Fibroblast of upper back skin (primary cell): Measurements from ENCODE around the gene OTX1.
"Not testable (repeated sequence)": the region's sequence is repeated elsewhere in the genome, so short reads cannot be mapped to it uniquely, and the experiment has no call there.

Source experiments
- DNase-seq: peaks from one replicate; pipeline ENCODE4 v3.0.0-alpha.2; 2013

The OTX1 gene

DNA sequence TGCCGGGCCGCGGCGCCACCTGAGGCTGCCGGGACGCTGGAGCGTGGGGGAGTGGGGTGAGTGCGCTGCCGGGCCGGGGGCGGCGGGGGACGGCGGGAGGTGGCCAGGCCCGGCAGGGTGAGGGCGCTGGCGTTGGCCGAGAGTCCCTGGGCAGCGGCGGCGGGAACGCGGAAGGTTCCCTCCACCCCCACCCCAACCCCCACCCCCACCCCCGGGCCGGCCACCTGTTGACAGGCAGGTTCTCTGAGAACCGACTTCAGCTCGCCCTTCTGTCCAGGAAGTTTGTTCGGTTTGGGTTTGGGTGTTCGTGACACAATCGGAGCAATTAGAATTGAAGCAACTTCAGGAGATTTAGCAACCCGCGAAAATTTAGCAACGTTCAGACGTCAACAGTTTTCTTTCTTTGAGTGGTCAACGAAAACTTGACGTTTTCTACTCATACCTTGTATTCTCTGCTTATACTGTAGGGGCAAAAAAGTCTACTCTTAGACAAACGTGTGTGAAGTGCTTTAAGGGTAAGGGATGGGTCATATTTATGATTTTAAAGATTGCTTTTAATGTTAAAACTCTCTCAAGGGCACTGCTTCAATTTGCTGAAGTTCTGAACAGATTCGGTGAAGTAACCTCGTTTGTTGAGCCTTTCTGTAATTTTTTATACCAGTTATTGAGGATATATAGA, 9.3 kb downstream of the OTX1 start:
- no peak for DNase-seq

GRCh38 chr2:63060472-63060991, 9.9 kb downstream of the OTX1 start:
- no peak for DNase-seq

GRCh38 chr2:63064197-63064596, 13.6 kb downstream of the OTX1 start:
- DNase-seq = no peak

DNA sequence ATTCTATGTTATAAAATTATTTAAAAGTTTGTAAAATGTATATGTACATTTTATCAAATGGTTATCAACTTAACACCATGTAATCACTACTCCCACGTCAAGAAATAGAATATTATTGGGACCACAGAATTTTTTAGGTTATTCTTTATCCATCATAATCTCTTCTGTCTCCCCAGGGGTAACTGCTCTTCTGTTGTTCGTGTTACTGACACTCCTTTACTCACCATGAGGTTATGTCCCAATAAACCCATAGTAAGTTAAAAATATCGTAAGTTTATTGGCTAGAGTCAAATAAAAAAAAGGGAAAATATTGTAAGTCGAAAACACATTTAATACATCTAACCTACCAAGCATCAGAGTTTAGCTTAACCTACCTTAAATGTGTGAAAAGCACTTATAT, 14.0 kb downstream of the OTX1 start:
- no peak for DNase-seq

GRCh38 chr2:63066265-63066664, 15.6 kb downstream of the OTX1 start:
- DNase-seq = no peak

GRCh38 chr2:63066838-63067237, 16.2 kb downstream of the OTX1 start:
- DNase-seq = no peak

DNA sequence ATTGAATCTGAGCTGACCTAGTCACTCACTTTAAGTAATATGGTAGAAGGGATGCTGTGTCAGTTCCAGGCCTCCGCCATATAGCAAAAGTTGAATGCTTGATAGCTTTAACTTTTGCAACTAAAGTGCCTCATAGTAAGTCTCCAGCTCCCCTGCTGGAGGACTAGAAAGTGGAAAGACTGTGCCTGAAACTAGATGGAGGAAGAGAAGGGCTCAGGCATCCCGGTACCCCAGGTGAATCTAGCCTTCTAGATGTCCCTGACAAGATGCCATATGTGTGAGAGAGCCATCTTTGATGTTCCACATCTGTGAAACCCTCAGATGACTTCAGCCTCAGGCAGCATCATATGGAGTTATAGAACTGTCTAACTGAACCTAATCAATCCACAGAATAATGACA, 21.0 kb downstream of the OTX1 start:
- no peak for DNase-seq

GRCh38 chr2:63073994-63074393, 23.4 kb downstream of the OTX1 start:
- no peak for DNase-seq

GRCh38 chr2:63074399-63074798, 23.8 kb downstream of the OTX1 start:
- not testable (repeated sequence) for DNase-seq

DNA sequence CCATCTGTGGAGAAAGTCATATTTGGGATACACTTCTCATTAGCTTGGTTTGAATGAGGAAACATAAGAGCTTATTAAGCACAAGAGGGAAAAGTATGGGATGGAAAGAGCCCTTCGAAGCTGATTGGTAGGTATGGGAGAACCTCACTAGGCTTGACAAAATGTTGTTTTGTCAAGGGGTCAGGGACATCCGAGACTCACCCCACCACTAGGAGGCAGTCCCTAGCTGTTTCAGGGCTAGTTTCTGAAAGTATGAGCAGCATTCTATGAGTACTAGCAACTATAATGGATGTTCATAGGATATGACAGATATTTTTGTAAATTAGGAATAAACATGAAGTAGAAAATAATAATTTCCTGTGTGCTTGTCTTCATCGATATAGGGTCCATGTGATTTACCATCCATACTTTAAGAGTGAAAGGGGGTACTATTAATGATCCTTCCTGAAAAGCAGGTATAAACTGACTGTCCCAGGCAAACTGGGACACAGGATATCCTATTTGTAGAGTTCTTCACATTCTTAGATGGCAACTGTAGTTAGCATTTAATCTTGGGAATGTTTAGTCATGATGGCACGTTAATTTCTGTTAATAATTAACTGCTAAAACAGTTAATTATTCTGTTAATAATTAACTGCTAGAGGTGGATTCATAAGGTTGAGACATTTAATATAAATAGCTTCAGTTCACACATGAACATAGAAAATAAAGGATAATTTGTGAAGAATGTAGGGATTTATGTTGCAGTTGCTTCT, 28.4 kb downstream of the OTX1 start:
- DNase-seq = no peak

DNA sequence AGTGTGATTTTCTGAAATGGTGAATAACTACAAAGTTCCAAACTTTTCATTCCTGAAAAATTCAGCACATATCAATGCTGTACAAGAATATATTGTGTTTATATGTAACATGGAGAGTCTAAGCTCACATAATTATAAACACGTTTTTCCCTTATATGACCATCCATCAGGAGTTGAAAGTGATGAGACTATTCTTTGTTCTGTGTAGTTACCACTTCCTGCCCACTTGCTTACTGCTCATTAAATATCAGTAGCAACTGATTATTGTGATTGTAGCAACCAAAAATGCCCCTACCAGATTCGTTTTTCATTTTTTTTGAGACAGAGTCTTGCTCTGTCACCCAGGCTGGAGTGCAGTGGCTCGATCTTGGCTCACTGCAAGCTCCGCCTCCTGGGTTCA, 30.8 kb downstream of the OTX1 start:
- no peak for DNase-seq

GRCh38 chr2:63086687-63087086, 36.1 kb downstream of the OTX1 start:
- DNase-seq = no peak

GRCh38 chr2:63092401-63092800, 41.8 kb downstream of the OTX1 start:
- no peak for DNase-seq

DNA sequence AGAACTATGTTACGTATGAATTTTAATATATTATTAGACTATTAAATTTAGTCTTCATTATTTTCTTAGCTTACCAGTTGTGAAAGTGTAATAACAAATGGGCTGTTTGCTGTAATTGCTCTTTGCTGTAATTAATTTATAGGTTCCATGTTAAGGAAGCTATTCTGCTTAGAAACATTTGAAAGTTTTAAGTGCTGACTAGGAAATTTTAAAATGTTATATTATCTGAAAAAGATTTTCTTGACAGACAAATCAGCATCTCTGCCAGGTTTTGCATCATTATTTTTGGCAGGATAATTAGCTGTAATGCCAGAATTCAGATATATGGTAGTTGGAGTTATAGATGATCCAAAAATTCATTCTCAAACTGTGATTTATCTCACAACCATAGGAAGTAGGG, 42.2 kb downstream of the OTX1 start:
- DNase-seq = no peak

GRCh38 chr2:63093502-63093901, 42.9 kb downstream of the OTX1 start:
- no peak for DNase-seq

DNA sequence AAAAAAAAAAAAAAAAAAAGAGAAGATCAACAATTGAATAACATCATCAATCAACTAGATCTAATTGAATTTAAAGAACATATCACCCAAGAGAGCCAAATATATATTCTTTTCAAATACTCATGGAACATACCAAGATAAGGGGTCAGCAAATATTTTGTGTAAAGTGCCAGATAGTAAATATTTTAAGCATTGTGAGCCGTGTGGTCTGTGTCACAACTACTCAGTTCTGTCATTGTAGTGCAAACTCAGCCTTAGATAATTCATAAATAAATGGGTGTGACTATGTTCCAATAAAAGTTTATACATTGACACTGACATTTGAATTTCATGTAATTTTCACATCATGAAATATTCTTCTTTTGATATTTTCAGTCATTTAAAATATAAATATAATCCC, 45.9 kb downstream of the OTX1 start:
- no peak for DNase-seq

GRCh38 chr2:63099032-63099431, 48.4 kb downstream of the OTX1 start:
- DNase-seq = no peak

DNA sequence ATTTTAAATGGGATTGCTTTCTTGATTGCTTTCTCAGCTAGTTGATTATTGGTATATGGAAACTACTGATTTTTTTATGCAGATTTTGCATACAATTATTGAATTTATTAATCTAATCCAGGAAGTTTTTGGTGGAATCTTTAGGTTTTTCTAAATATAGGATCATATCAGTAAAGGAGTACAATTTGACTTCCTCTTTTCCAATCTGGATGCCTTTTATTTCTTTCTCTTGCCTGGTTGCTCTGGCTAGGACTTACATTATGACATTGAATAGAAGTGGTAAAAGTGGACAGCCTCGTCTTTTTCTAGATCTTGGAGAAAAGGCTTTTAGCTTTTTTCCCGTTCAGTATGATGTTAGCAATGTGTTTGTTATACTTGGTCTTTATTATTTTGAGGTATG, 51.3 kb downstream of the OTX1 start:
- DNase-seq = no peak

- no peak for DNase-seq
These were observed 53.9 kb downstream of the OTX1 start for GRCh38 chr2:63104482-63104881.
